HepG2 (cell line): ENCODE measurements around the gene NUP62. TPM values are rescaled to one million over a fixed set of nuclear protein-coding genes. Genes with fewer than 3 reads are reported as not detected.

Experiments used
- BRD4 ChIP-seq: sonication (generic); formaldehyde crosslinking; IDR thresholded peaks from 2 replicates; pipeline ENCODE4 v1.4.0; 2020; ENCODE audit warnings: missing genetic modification reagents
- CAMTA2 ChIP-seq: sonication (generic); formaldehyde crosslinking; IDR thresholded peaks from 2 replicates; pipeline ENCODE4 v1.4.0; 2020; ENCODE audit warnings: mild to moderate bottlenecking, missing genetic modification reagents, borderline replicate concordance
- CENPBD1 ChIP-seq: sonication (generic); formaldehyde crosslinking; IDR thresholded peaks from 2 replicates; pipeline ENCODE4 v1.8.0; 2022; ENCODE audit warnings: missing genetic modification reagents, low read depth, mild to moderate bottlenecking, borderline replicate concordance
- DMAP1 ChIP-seq: IDR thresholded peaks from 2 replicates; pipeline ENCODE4 v1.6.1; 2016
- FOXK1 ChIP-seq: sonication (generic); formaldehyde crosslinking; IDR thresholded peaks from 2 replicates; pipeline ENCODE4 v1.4.0; 2020; ENCODE audit warnings: low read depth, missing genetic modification reagents, borderline replicate concordance
- HOXA3 ChIP-seq: sonication (generic); formaldehyde crosslinking; IDR thresholded peaks from 2 replicates; pipeline ENCODE4 v1.5.0; 2020; ENCODE audit warnings: missing genetic modification reagents
- HOXA7 ChIP-seq: sonication (generic); formaldehyde crosslinking; IDR thresholded peaks from 2 replicates; pipeline ENCODE4 v1.8.1; 2022; ENCODE audit warnings: mild to moderate bottlenecking, missing genetic modification reagents, moderate library complexity
- MLLT10 ChIP-seq: sonication (generic); formaldehyde crosslinking; IDR thresholded peaks from 2 replicates; pipeline ENCODE4 v1.4.0; 2020; ENCODE audit warnings: missing genetic modification reagents
- MTA1 ChIP-seq: sonication (generic); formaldehyde crosslinking; IDR thresholded peaks from 2 replicates; pipeline ENCODE4 v1.4.0; 2020; ENCODE audit warnings: missing genetic modification reagents, mild to moderate bottlenecking, borderline replicate concordance
- NBN ChIP-seq: fragments of 450-650 bp; conservative IDR thresholded peaks from 2 replicates; pipeline ENCODE4 v1.6.1; 2017
- NR2F2 ChIP-seq: IDR thresholded peaks from 2 replicates; pipeline ENCODE4 v1.6.1; 2012; ENCODE audit warnings: low read depth, inconsistent platforms, borderline replicate concordance
- REXO4 ChIP-seq: sonication (generic); formaldehyde crosslinking; IDR thresholded peaks from 2 replicates; pipeline ENCODE4 v1.8.0; 2022; ENCODE audit warnings: missing genetic modification reagents, mild to moderate bottlenecking, borderline replicate concordance
- RFXAP ChIP-seq: sonication (generic); formaldehyde crosslinking; IDR thresholded peaks from 2 replicates; pipeline ENCODE4 v1.4.0; 2020; ENCODE audit warnings: missing genetic modification reagents, borderline replicate concordance
- SOX13 ChIP-seq, 3 experiments: fragments of 450-650 bp in 1 of 3; sonication (generic) in 1 of 3; formaldehyde crosslinking in 1 of 3; IDR thresholded peaks in 2 of 3; conservative IDR thresholded peaks in 1 of 3; 2 replicates each; pipeline versions ENCODE4 v1.5.0 to v1.6.1; 2016 to 2020; ENCODE audit warnings: antibody characterized with exemption in 1 of 3, mild to moderate bottlenecking in 1 of 3, missing compliant biosample characterization in 1 of 3, missing genetic modification reagents in 1 of 3, moderate library complexity in 1 of 3
- TMF1 ChIP-seq: sonication (generic); formaldehyde crosslinking; IDR thresholded peaks from 2 replicates; pipeline ENCODE4 v1.8.1; 2022; ENCODE audit warnings: low read depth, missing genetic modification reagents
- ZBTB39 ChIP-seq: sonication (generic); formaldehyde crosslinking; IDR thresholded peaks from 2 replicates; pipeline ENCODE4 v1.5.0; 2020; ENCODE audit warnings: missing genetic modification reagents
- ZFP37 ChIP-seq: sonication (generic); formaldehyde crosslinking; IDR thresholded peaks from 2 replicates; pipeline ENCODE4 v1.4.0; 2020; ENCODE audit warnings: missing genetic modification reagents, borderline replicate concordance
- ZFX ChIP-seq: sonication (generic); formaldehyde crosslinking; IDR thresholded peaks from 2 replicates; pipeline ENCODE4 v1.4.0; 2020; ENCODE audit warnings: mild to moderate bottlenecking, low read depth, missing genetic modification reagents, moderate library complexity
- ZIK1 ChIP-seq: sonication (generic); formaldehyde crosslinking; IDR thresholded peaks from 2 replicates; pipeline ENCODE4 v1.5.0; 2020; ENCODE audit warnings: mild to moderate bottlenecking, low read depth, missing genetic modification reagents, borderline replicate concordance
- ZNF20 ChIP-seq: sonication (generic); formaldehyde crosslinking; IDR thresholded peaks from 2 replicates; pipeline ENCODE4 v1.4.0; 2020; ENCODE audit warnings: mild to moderate bottlenecking, moderate library complexity, missing genetic modification reagents
- ZNF496 ChIP-seq: sonication (generic); formaldehyde crosslinking; IDR thresholded peaks from 2 replicates; pipeline ENCODE4 v1.8.1; 2023; ENCODE audit warnings: mild to moderate bottlenecking, moderate library complexity, missing genetic modification reagents; ENCODE audit not compliant: insufficient replicate concordance
- ZNF547 ChIP-seq: sonication (generic); formaldehyde crosslinking; IDR thresholded peaks from 2 replicates; pipeline ENCODE4 v1.5.1; 2020; ENCODE audit warnings: mild to moderate bottlenecking, missing genetic modification reagents
- ZNF577 ChIP-seq: sonication (generic); formaldehyde crosslinking; IDR thresholded peaks from 2 replicates; pipeline ENCODE4 v1.4.0; 2020; ENCODE audit warnings: mild to moderate bottlenecking, low read depth, missing genetic modification reagents, borderline replicate concordance
- ZNF589 ChIP-seq: sonication (generic); formaldehyde crosslinking; conservative IDR thresholded peaks from 2 replicates; pipeline ENCODE4 v1.8.0; 2022; ENCODE audit warnings: mild to moderate bottlenecking, moderate library complexity, missing genetic modification reagents
- ZNF709 ChIP-seq: sonication (generic); formaldehyde crosslinking; IDR thresholded peaks from 2 replicates; pipeline ENCODE4 v1.5.0; 2020; ENCODE audit warnings: mild to moderate bottlenecking, missing genetic modification reagents
- ZNF713 ChIP-seq: sonication (generic); formaldehyde crosslinking; IDR thresholded peaks from 2 replicates; pipeline ENCODE4 v1.4.0; 2020; ENCODE audit warnings: mild to moderate bottlenecking, missing genetic modification reagents
- ZSCAN25 ChIP-seq: sonication (generic); formaldehyde crosslinking; IDR thresholded peaks from 2 replicates; pipeline ENCODE4 v1.8.0; 2022; ENCODE audit warnings: mild to moderate bottlenecking, missing genetic modification reagents
- polyA plus RNA-seq, 8 experiments: library from polyadenylated mRNA; depleted of rRNA in 3 of 8; stranded (reverse) in 7 of 8; unstranded in 1 of 8; fragments of >200 nt; fragmentation: Illumina TruSeq in 4 of 8; extraction: Trizol in 4 of 8; gene quantifications; 2 replicates each; pipeline versions ENCODE4 v1.2.1 to v1.2.3, GENCODE V29; 2011 to 2016; ENCODE audit warnings: low read depth in 4 of 8, missing spikeins in 1 of 8, mixed read lengths in 1 of 8; ENCODE audit not compliant: insufficient read depth in 1 of 8
- total RNA-seq, 5 experiments: library from RNA; depleted of rRNA; stranded (reverse); fragments of >200 nt; fragmentation: Illumina TruSeq; extraction: Trizol; gene quantifications; 2 replicates each; pipeline ENCODE4 v1.2.3, GENCODE V29; 2016; ENCODE audit warnings: low read depth in 1 of 5

The NUP62 gene
- total and polyA plus RNA-seq, 2 of the 13 experiments (the other 11 are each of a cell fraction or from before 2014, with no cell fraction given) = 16.5 to 41.5 TPM

- TF ChIP-seq CAMTA2 (CRISPR knock-in tag) = no peak
- TF ChIP-seq TMF1 (CRISPR knock-in tag) = peak; percentile 61; the same call in 1 of the 2 replicates
- no peak for TF ChIP-seq HOXA7 (CRISPR knock-in tag)
- peak; percentile 95 for TF ChIP-seq ZFX (CRISPR knock-in tag)
- TF ChIP-seq ZNF589 (CRISPR knock-in tag) = peak; percentile 54; the same call in 1 of the 2 replicates
- no peak for TF ChIP-seq RFXAP (CRISPR knock-in tag)
- TF ChIP-seq ZFP37 (CRISPR knock-in tag) = no peak
- no peak for TF ChIP-seq REXO4 (CRISPR knock-in tag)
- no peak for TF ChIP-seq NBN
- TF ChIP-seq ZNF713 (CRISPR knock-in tag) = no peak
- no peak for TF ChIP-seq ZIK1 (CRISPR knock-in tag)
- TF ChIP-seq ZNF20 (CRISPR knock-in tag) = no peak
- TF ChIP-seq ZBTB39 (CRISPR knock-in tag) = no peak
- peak; percentile 100 for TF ChIP-seq HOXA3 (CRISPR knock-in tag)
- peak; percentile 71 for TF ChIP-seq DMAP1 (CRISPR knock-in tag)
- no peak for TF ChIP-seq MLLT10 (CRISPR knock-in tag)
- TF ChIP-seq SOX13 (IDR thresholded peaks at IDR 0.05) = no peak
- no peak for TF ChIP-seq SOX13 (CRISPR knock-in tag; conservative IDR thresholded peaks at IDR 0.05 in 1 of 2, IDR thresholded peaks at IDR 0.05 in 1 of 2)
- no peak for TF ChIP-seq NR2F2
- TF ChIP-seq ZSCAN25 = 0 out of 2 replicates have a peak, but pooled peaks have one; percentile 13
- peak; percentile 100 for TF ChIP-seq FOXK1
- TF ChIP-seq CENPBD1 (CRISPR knock-in tag) = no peak
- TF ChIP-seq ZNF709 (CRISPR knock-in tag) = peak; percentile 26; the same call in 1 of the 2 replicates
- TF ChIP-seq ZNF547 (CRISPR knock-in tag) = peak; percentile 62; the same call in 1 of the 2 replicates
- no peak for TF ChIP-seq MTA1 (CRISPR knock-in tag)
- no peak for TF ChIP-seq ZNF496 (CRISPR knock-in tag)
- no peak for TF ChIP-seq ZNF577
- TF ChIP-seq BRD4 = 0 out of 2 replicates have a peak, but pooled peaks have one; percentile 47
Observed at GRCh38 chr19:49877020-49877878, 52.1 kb downstream of the NUP62 start, which contains the start of the genes AKT1S1 and TBC1D17 (continued).
